ENCODE results near the gene MCAT.
A peak's percentile ranks its signal among the peaks of the same experiment; 100 is the strongest.

The MCAT gene

DNA sequence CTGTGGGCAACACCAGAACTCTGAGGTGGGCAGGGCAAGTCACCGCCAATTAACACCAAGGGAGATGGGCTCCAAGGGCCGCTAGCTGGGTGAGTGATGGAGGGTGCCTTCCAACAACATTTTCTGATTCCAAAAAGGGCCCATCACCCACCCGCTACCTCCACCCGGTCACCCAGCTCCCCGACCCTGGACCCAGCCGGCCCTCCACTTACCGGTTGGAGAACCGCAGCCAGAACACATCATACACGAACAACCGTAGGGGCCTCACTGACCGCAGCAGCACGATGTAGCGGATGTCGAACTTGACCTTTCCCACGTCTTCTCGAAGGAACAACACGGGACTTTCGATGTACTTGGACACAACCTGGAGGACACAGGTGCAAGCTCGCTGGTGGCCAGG, 29.0 kb upstream of the MCAT start:
- DNase-seq (ENCODE audit: low read depth), result no peak

DNA sequence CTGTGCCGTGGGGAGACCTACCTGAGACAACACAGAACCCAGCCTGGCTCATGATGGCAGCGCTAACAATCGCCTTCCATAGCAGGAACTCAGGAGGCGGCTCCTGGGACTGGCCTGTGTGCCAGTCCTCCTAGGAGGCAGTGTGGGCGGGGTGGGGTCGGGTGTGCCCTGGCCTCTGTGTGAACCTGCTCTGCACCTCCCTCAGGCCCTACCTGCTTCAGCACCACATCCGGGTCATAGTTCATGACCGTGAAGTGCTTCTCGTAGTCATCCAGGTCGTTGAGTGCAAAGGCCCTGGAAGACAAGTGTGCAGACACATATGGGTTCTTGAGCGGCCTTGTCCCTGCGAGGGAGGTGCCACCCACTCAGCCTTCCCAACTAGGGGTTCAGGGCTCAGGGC, 28.4 kb upstream of the MCAT start:
- DNase-seq (ENCODE audit: low read depth), result no peak

DNA sequence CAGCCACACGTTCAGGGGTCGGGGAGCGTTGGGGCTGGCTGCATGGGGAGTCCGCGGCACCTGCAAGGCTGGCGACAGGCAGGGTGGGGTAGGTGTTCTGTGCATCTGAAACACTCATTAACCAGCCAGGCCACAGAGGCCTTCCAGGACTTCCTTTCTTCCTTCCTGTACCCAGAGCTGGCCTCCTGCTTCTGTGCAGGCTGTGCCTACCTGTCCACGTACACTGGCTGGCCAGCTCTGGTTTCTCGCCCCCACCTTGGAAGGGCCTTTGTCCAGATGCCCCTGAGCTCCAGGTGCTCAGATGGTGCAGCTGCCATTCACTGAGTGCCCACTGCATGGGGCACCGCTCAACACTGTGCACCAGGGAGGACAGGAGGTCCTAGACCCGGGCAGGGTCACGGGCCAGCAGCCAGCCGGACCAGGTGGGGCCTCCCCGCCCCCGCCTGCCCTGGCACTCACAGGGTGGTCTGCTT, 27.9 kb upstream of the MCAT start:
- no peak for DNase-seq (ENCODE audit: low read depth)

DNA sequence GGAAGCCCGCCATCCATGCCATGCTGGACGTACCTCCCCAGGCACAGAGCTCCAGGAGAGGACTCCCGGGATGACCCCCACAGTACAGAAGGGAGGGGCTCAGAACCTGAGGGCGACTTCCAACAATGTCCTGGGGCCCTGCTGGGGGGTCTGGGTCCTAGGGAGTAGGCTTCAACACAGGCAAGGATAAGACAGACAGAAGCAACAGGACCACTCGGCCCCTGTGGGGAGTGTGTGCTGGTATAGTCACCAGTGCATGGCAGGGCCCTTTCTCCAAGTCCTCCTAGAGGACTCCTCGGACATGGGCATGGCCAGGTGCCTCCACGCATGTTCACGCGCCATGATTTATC, 26.9 kb upstream of the MCAT start:
- DNase-seq (ENCODE audit: low read depth), result no peak

GRCh38 chr22:43169310-43170130, 26.3 kb upstream of the MCAT start:
- no peak for DNase-seq (ENCODE audit: low read depth)

- DNase-seq (ENCODE audit: low read depth), result peak; percentile 80
Observed at GRCh38 chr22:43168471-43169309, 25.5 kb upstream of the MCAT start.

DNA sequence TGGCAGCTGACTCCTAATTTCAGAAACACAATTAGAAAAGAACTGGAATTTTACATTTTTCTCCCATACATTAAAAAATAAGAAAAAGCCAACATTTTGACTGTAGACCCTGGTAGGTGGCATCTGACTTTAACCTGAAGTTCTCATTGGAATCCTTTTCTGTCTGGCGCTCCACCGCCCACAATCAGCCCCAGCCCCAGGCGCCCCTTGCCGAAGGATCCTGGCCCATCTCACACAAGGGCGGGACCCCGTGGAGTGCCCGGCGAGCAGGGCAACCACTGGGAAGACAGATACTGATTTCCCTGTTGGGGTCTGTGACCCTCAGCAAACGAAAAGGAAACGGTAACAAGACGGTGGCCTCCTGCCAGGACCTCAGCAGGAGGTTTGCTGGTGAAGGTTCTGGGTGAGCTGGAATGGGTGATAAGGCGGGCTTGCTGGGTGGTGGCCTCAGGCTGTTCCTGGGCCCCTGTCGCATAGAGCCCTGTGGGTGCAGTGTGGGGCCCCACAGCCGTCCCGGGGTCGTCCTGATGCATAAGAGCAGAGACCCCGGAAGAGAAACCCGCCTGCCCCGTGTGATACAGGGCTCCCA, 23.9 kb upstream of the MCAT start:
- DNase-seq (ENCODE audit: low read depth), result no peak

GRCh38 chr22:43166132-43166930, 23.1 kb upstream of the MCAT start:
- no peak for DNase-seq (ENCODE audit: low read depth)

- DNase-seq (ENCODE audit: low read depth), result peak; percentile 10
Observed at GRCh38 chr22:43164636-43165035, 21.4 kb upstream of the MCAT start.

DNA sequence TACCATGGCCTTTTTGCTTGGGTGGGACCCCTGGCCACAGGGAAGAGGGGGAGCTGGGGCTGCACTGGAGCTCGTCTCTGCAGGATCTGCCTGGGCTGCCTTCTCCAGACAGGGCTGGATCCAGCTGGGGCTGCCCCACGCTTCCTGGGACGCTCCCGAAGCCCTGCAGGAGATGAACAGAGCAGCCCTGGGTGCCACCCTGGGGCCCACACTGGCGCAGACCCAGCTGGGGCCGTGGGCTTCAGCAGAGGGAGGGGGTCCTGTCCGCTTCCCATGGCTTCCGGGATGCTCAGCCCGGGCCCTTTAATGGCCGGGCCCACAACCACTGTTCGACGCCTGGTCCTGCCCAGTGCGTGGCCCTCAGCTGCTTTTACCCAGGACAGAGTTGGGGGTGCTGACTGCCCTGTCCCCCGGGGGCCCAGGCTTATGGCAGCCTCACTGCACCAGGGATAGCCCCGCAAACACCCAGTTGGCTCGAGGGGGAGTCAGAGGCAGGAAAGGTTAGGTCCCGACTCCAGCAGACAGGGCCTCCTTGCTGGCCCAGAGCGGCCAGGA, 20.1 kb upstream of the MCAT start:
- DNase-seq (ENCODE audit: low read depth), result no peak

DNA sequence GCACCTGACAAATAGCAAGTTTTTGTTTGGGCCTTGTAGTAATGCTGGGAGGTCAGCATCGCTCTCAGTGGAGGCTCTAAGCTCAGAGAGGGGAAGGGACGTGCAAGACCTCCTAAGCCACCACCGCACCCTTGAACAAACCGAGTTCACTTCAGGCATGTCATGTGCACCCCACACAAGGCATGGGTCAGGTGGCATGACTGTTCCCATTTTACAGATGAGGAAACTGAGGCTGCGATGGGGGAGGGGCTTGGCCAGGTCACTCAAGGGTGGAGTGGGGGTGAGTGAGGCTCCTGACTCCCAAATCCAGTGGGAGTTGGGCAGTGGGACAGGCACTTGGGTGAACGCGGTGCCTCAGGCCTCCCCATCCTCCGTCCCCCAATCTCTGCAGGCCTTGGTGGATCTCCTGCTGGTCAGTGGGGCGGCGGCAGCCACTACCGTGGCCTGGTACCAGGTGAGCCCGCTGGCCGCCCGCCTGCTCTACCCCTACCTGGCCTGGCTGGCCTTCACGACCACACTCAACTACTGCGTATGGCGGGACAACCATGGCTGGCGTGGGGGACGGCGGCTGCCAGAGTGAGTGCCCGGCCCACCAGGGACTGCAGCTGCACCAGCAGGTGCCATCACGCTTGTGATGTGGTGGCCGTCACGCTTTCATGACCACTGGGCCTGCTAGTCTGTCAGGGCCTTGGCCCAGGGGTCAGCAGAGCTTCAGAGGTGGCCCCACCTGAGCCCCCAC, 19.4 kb upstream of the MCAT start:
- DNase-seq (ENCODE audit: low read depth), result no peak

GRCh38 chr22:43160497-43161126, 17.4 kb upstream of the MCAT start:
- no peak for DNase-seq (ENCODE audit: low read depth)

- no peak for DNase-seq (ENCODE audit: low read depth)
Observed at GRCh38 chr22:43159484-43160178, 16.4 kb upstream of the MCAT start.

DNA sequence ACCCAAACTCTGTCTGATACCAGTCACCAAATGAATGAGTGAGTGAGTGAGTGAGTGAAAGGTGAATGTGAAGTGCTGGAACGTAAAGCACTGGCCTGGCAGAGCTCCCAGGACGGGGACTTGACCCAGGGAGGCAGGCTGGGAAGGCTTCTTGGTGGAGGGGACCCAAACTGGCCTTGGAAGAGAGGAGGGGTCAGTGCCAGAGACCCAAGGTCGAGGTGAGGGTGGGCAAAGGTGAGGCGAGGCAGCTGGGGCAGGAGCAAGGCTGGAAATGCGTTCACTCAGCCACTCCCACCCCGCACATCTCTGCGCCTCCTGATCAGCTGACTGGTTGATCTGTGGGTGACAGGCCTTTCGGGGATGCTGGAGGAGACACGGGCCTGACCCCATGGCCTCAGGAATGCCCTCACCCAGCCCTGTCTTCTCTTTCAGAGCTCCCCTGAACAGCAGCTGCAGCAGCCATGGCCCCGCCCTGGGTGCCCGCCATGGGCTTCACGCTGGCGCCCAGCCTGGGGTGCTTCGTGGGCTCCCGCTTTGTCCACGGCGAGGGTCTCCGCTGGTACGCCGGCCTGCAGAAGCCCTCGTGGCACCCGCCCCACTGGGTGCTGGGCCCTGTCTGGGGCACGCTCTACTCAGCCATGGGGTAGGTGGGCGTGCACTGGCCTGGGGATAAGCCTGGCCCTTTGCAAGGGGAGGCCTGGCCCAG, 15.7 kb upstream of the MCAT start:
- no peak for DNase-seq (ENCODE audit: low read depth)

DNA sequence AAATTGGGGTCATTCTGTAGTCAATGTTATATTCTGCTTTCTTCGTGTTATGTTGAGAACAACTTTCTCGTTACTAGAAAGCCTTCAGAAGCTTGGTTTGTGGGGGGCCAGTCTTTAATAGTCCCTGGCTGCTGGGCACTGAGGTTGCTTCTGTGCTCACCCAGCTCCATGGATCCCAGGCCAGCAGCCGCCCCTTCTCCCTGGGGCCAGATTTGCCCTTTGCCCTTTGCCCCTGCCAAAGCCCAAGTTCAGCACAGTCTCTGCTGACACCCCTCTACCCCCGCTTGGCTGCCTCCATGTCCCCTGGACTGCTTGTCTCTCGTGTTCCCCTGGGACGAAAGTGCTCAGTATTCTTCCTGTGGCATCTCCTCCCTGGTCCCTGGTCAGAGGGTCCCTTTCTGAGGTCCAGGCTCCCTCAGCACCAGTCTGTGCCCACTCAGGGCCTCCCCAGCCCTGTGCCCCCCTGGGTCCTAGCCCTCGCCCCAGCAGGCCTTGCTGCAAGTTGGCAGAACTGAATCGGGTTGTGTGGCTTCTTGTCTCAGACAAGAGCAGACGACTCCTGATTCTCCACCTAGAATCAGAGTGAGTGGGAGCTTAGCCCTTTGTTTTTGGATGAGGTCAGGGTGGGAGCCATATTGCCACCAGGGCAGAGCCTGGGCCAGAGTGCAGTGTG, 14.8 kb upstream of the MCAT start:
- DNase-seq (ENCODE audit: low read depth), result no peak

GRCh38 chr22:43156413-43156812, 13.2 kb upstream of the MCAT start:
- no peak for DNase-seq (ENCODE audit: low read depth)

DNA sequence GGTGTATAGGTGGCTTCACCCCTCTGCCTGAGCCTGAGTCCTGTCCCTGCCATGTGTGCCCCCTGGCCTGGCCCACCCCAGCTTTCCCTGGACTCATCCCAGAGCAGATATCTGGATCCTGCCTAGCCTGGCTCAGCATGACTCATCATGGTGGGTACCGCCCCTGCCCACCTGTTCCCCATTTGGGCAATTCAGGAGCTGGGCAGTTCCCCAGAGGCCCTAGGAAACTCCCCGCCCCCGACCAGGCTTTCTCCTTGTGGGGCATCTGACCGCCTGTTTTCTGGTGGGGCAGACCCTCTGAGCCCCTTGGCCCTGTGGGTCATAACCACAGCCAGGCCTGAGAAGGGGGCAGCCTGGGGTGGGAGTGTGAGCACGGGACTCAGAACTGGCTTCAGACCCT, 12.6 kb upstream of the MCAT start:
- no peak for DNase-seq (ENCODE audit: low read depth)

DNA sequence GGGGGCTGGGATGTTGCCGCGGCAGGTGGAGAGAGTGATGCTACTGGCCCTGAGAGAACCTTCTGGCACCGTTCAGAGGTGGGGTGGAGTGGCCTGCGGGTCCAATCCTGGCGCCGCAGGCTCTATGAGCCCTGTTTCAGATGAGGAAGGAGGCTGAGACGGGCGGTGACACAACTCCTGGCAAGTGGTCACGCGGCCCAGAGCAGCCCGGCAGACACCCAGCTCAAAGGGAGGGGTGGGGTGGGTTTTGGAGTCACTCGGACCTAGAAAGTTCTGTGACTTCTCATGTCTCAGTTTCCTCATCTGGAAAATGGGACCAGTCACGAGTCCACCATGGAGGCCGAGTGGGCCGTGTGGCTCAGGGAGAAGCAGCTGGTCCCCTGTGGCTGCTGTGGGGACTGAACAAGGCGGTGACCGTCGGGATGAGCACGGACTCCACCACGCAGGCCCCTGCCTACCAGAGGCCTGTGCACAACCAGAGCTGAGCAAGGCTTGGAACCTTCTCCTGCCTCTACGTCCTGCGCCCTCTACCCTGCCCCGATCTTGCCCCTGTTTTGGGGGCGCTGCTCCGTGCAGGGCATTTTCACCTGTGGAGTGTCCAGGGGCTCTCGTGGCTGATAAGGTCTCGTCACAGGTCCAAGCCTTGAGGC, 11.8 kb upstream of the MCAT start:
- DNase-seq (ENCODE audit: low read depth), result no peak

Measured in EH (cell line).